HG03280 (cell line): ENCODE data around the gene STAT6.
"Not testable (repeated sequence)": the region's sequence is repeated elsewhere in the genome, so short reads cannot be mapped to it uniquely, and the experiment has no call there.

Source experiments
- ATAC-seq: cut with Tn5 transposase; IDR thresholded peaks from one replicate; pipeline ENCODE4 v1.9.1; 2021; ENCODE audit warnings: mild to moderate bottlenecking, moderate library complexity; ENCODE audit not compliant: unreplicated experiment

STAT6 gene

GRCh38 chr12:57055824-57056223 is 55.3 kb downstream of the STAT6 start:
- no peak for ATAC-seq

- ATAC-seq, result not testable (repeated sequence)
These were observed 57.3 kb downstream of the STAT6 start for GRCh38 chr12:57053901-57054300.

- ATAC-seq, result not testable (repeated sequence)
These were observed 58.0 kb downstream of the STAT6 start for GRCh38 chr12:57053146-57053545.

GRCh38 chr12:57051011-57051410 is 60.2 kb downstream of the STAT6 start:
- ATAC-seq, result no peak

- no peak for ATAC-seq
These were observed 61.3 kb downstream of the STAT6 start, which contains the start of gene MYO1A for GRCh38 chr12:57049890-57050289. TSS of gene MYO1A (minus strand) at chr12:57050129. CDS start at chr12:57048323, 1,806 bp downstream.

- no peak for ATAC-seq
These were observed 62.1 kb downstream of the STAT6 start for GRCh38 chr12:57049119-57049446.

GRCh38 chr12:57048423-57049118 is 62.6 kb downstream of the STAT6 start:
- no peak for ATAC-seq

GRCh38 chr12:57047981-57048380 is 63.2 kb downstream of the STAT6 start:
- ATAC-seq, result no peak

- ATAC-seq, result no peak
These were observed 63.9 kb downstream of the STAT6 start for GRCh38 chr12:57046947-57047890.

- no peak for ATAC-seq
These were observed 64.9 kb downstream of the STAT6 start for GRCh38 chr12:57046086-57046791.
